GM21619 (cell line): ENCODE data around the gene EEF2K.
"Not testable (repeated sequence)": the region's sequence is repeated elsewhere in the genome, so short reads cannot be mapped to it uniquely, and the experiment has no call there.

Experiments
- ATAC-seq: cut with Tn5 transposase; IDR thresholded peaks from one replicate; pipeline ENCODE4 v1.9.1; 2021; ENCODE audit not compliant: unreplicated experiment

Gene EEF2K

DNA sequence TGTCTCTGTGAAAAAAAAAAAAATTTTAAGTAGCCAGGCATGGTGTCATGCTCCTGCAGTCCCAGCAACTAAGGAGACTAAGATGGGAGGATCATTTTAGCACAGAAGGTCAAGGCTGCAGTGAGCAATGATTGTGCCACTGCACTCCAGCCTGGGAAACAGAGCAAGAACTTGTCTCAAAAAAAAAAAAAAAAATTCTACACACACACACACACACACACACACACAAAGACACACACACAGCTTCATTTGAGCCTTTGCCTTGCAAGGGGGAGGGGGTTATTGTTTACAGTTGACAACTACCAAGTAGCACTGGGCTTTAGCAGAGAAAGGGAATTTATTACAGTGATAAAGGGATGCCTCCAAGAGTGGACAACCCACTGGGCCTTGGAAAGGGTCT lies 86.2 kb downstream of the EEF2K start:
- no peak for ATAC-seq

DNA sequence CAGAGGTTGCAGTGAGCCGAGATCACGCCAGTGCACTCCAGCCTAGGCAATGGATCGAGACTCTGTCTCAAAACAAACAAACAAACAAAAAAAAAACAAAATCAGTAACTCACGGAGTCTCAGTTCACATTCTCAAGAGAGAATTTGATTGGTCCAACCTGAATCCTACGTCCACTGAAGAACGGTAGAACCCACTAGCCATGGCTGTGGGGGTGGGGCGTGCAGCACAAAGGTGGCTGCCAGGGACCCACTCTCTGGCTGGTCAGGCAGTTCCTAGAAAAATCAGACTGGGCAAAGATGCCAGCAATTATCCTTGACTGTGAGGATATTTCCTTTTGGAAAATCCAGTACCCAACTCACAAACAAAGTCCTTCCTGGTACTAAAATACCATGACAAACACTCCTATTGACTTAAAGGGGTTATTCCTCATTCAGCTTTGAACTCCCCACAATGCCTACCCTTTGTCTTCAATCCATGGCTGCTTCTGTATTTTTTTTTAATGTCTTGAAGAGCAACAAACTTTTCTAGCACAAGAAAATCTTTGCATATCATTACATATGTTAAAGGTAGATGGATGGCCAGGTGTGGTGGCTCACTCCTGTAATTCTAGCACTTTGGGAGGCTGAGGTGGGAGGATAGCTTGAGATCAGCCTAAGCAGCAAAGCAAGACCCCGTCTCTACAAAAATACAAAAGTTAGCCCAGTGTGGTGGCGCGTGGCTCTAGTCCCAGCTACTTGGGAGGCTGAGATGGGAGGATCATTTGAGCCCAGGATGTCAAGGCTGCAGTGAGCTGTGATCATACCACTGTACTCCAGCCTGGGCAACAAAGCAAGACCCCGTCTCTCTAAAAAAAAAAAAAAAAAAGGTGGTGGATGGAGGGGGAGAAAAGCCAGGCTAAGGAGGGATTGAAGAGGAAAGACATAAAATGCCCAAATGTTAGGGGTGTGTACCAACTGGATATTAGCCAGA lies 87.3 kb downstream of the EEF2K start:
- ATAC-seq = no peak

DNA sequence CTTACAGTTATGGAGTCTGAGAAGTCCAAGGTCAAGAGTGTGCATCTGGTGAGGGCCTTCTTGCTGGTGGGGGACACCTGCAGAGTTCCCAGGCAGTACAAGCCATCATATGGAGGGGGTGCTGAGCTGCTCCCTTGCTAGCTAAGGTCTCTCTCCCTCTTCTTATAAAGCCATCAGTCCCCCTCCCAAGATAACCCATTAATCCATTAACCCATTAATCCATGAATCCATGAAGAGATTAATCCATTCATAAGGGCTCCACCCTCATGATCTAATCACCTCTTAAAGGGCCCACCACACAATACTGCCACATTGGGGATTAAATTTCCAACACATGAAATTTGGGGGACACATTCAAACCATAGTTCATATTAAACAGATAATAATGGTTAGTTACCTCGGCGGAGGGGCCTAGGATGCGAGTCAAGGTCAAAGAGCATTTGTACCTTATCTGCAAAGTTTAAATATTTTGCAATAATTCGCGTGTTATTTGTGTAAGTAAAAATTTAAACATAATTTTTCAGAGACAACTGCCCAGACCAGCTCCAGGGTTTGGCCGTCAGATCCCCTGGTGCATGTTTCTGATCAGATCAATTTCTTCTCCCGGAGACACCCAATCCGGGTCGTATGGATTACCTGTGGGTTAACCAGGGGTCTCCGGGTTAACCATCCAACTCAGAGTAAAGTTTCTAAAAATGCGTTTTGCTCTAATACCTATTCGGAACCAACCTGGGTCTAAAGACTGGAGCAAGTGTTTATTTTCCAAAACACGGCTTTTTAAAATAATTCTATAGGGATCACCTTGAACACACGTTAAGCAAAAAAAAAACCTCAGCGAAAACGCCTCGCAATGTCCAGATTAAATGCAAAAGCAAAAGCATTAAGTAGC lies 90.4 kb downstream of the EEF2K start:
- no peak for ATAC-seq

DNA sequence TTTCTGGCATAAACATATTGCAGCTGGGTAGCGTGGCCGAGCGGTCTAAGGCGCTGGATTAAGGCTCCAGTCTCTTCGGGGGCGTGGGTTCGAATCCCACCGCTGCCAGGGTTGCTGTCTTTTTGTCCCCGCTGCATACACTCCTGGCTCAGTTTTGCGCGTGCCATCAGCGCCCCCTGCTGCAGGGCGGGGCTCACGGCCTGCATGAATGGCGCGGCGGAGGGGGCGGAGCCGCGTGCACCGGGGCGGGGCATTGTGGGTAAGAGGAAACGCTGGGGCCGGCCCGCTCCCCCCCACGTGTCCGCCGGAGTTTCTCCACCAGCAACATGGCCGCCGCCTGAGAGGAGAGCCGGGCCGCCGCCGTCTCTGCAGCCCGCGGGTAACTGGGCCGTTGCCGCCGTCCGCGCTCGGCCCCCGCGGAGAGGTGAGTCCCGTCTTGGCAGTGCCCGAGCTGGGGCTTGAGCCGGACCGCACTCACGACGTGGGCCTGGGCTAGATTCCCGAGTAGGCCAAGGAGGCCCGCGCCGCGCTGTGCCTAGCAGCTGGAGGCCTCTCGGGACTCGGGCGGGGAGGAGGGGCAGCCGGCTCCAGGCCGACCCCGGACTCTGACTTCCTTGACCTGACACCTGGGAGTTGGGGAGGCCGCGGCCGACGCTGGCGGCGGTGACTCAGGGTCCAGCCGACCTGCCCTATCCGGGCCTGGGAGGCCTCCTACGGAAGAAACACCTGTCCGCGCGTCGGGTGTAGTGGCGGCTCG lies 91.2 kb downstream of the EEF2K start, which contains the start of gene POLR3E:
POLR3E (plus strand) TSS at position 296 of the 757 bp plus-strand sequence. CDS start 5,560 bp downstream, outside the sequence.
- ATAC-seq = peak; percentile 76

DNA sequence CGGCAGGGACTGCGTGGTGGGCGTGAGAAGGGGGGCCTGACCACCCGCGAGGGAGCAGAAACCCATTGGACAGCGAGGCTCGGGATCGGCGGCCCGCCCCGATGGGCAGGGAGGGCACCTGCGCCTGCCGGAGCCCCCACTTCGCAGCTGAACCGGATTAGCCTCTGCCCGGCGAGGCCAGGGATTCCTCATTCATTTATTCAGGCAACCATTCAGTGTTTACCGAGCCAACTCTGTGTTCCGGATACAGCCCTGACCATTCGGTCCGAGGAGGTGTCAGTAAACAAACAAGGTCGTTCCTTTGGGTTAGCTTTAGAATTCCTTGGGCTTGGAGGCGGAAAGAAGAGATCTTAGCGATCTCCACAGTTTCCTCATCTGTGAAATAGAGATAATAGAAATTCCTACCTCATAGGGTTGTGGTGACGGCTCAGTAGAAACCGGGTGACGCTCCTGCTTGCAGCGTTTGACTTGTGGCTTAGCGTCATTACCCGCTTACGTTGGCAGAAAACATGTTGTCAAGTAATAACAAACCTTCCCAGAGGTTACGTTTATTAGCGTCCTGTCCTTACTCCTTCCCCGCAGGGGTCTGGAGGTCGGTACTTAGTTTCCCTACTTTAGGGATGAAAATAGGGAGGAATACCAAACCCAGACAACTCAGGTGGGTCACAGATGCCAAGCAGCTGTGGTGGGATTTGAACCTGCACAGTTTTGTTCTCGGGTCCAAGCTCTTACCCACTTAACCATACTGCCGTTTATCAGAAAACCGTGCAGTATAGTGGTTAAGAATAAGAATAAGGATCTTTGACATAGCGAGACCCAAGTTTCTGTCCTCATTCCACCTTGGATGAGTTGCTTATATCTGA lies 92.0 kb downstream of the EEF2K start:
- peak; percentile 40 for ATAC-seq

DNA sequence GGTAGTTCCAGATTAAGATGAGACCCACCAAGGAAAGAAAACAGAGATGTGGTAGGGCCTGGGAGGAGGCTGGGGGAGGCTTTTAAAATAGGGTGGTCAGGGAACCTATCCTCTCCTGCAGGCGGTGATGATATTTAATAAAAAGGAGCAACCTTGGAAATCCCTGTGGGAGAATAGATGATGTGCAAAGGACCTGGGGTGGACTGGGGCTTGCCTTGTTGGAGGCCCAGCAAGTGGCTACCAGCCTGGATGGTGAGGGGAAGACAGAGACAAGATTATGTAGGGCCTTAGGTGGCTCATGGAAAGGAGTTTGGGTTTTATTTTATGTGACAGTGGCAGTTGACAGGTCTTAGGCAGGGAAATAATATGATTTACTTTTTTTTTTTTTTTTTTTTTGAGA lies 93.0 kb downstream of the EEF2K start:
- ATAC-seq = no peak

DNA sequence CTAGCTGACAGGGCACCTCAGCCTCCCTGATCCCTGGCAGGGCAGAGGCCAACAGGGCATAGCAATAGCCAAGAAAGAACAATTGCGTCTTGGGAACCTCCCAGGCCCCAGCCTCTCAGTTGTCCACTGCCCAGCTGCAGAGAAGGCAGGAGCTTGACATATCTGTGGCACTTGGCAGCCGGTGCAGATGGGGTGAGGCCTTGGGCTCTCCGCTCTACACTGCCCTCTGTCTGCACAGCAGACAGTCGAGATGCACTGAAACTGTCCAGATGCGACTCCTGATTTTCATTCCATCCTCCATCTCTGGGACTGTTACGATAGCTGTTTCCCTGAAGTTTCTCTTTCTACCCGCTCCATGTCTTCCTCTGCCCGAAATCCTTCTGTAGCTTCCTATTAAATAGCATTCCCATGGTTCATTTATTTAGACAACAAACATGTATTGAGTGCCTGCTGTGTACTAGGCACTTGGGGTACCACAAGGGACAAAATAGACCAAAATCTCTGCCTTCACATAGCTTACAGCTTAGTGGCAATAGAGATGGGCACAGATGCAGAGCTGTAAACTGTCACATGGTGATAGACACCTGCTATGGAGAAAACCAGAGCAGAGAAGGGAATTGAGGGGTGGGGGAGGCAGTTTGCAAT lies 94.5 kb downstream of the EEF2K start:
- ATAC-seq = no peak

DNA sequence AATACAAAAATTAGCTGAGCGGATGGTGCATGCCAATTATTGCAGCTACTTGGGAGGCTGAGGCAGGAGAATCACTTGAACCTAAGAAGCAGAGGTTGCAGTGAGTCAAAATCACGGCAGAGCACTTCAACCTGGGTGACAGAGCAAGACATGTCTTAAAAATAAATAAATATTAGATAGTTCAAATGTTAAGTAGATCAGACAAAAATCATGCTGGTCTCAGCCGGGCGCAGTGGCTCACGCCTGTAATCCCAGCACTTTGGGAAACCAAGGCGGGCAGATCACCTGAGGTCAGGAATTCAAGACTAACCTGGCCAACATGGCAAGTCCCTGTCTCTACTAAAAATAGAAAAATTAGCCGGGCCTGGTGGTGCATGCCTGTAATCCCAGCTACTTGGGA lies 95.3 kb downstream of the EEF2K start:
- ATAC-seq = not testable (repeated sequence)

DNA sequence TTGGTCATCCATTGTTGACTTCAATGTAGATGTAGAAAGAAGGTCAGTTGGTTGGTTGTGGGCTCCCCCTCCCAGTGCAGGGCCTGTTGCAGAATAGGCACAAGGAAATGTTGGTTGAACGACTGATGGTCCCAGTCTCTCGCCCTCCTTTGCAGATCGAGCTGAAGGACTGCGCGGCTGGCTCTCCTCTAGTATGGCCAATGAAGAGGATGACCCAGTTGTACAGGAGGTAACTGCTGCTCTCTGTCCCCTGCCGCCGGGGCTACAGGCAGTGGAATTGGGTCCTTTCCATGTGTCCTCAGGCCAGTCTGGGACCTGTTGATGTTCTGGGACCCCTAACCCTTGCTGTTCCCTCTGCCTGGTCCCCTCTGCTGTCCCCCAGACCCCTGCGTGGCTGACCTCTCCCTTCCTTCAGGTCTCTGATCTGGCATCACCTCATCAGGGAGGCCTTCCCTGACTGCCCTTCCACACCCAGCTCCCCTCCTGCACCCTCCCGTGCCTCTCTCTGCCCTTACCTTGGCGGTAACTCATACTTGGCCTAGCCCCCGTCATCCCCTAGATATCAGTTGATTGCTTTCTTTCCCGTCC lies 96.8 kb downstream of the EEF2K start:
- no peak for ATAC-seq

DNA sequence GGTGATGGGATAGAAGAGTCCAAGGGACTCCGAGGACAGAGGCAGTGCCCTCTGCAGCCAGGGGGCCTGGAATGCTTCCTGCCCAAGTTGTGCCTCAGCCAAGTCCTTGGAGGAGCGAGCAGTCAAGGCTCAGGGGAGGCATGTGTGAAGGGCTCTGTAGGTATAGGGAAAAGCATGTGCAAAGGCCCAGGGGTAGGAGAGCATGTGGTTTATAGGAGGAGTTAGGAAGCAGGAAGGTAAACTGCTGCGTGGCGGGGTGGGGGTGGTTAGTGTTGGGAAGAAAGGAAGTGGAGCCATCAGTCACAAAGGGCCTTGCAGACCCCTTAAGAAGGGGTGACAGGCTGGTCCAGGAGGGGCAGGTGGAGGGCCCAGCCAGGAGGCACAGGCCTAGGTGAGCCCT lies 98.3 kb downstream of the EEF2K start:
- ATAC-seq = no peak

DNA sequence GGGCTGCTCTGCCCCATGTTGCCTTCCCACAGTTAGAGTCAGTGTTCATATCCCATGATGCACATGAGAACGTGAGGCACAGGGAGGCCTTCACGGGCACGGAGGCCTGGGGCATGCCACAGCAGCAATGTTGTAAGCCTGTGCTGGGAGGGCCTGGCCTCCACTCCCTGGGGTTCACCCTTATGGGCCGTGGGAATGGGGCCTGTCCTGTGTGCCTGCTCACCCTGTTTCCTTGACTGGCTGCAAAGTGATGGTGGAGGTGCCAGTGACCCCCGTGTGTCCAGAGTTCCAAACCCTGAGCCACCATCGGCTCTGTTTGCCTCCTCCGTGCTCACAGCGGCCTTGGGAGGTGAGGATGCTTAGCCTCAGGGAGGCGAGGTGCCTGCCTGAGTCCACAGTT lies 100.7 kb downstream of the EEF2K start:
- no peak for ATAC-seq

DNA sequence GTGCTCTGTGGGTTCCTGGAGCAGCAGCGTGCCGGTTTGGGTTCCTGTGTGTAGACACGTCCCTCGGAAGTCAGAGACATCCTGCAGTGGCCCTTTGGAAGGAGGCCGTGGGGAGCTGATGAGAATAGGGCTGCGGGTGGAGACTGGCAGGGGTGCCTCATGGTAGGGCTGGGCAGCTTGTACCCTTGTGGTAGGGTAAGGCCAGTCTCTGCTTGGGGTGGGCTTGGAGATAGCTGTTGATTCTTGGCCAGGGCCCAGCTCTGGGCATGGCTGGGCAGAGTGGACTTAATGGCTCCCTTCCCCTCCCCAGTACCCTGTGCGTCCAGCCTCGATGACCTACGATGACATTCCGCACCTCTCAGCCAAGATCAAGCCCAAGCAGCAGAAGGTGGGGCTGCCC lies 101.8 kb downstream of the EEF2K start:
- no peak for ATAC-seq

DNA sequence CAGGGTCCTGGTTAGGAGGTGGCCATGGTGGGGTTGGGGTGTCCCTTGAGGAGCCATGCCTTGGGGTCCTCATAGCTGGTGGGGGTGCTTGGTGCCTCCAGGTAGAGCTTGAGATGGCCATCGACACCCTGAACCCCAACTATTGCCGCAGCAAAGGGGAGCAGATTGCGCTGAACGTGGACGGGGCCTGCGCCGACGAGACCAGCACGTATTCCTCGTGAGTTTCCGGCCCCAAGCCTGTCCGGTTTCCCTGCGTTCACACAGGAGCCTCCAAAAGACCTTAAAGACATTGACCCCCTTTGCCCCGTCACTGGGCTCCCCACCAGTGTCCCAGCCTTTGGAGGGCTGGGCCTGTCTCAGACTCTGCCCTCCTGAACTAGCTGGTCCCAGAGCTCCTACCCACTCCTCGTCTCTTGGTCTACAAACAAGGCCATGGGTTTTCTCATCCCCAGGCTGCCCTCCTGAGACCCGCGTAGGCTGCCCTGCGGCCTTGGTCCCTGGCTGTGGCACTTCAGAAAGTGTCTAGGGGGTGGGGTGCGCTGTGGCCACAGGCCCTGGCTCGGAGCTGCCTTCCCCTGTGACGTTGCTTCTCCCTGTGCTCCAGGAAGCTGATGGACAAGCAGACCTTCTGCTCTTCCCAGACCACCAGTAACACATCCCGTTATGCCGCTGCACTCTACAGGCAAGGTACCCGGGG lies 102.9 kb downstream of the EEF2K start:
- ATAC-seq = no peak

DNA sequence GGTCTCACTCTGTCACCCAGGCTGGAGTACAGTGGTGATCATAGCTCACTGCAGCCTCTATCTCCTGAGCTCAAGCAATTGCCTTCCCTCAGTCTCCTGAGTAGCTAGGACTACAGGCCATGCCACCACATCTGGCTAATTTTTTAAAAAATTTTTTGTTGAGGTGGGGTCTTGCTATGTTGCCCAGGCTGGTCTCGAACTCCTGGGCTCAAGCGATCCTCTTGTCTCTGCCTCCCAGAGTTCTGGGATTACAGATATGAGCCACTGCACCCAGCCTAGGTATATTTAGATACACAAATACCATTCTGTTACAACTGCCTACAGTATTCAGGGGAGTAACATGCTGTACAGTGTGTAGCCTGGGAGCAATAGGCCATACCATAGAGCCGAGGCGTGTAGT lies 105.4 kb downstream of the EEF2K start:
- ATAC-seq = no peak

DNA sequence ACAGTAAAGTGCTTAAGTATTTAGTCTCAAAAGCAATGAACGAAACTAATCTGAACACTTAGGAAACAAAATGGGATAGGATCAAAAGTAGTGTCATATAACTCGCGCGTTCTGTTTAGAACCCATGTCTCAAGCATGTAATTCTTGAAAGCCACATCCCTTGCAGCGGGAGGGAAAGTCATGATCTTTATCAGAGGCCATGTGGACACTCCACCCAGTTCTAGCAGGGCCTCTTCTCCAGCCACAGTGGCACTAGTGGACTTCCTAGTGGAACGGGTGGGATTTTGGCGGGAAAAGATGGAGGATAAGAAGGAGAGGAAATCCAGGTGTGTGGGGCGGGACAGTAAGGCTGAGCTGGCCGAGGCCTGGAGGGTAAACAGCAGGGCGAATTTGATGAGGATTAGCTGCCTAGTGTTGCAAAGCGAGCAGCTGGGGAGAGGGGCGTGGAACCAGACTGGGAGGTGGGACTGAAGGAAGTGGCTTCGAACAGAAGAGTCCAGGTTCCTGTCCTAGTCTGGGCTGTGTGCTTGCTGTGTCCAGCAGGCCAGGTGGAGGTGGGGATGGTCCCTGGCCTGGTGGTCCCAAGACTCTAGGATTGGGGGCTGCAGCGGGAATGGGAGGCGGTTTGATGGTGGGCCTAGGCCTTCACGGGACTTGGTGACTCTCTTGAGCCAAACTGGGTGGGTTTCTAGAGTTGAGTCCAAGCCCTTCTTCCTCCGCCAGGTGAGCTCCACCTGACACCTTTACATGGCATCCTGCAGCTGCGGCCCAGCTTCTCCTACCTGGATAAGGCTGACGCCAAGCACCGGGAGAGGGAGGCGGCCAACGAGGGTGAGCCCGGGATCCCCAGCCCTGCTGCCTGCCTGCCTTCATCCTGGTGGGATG lies 107.1 kb downstream of the EEF2K start:
- ATAC-seq = no peak

DNA sequence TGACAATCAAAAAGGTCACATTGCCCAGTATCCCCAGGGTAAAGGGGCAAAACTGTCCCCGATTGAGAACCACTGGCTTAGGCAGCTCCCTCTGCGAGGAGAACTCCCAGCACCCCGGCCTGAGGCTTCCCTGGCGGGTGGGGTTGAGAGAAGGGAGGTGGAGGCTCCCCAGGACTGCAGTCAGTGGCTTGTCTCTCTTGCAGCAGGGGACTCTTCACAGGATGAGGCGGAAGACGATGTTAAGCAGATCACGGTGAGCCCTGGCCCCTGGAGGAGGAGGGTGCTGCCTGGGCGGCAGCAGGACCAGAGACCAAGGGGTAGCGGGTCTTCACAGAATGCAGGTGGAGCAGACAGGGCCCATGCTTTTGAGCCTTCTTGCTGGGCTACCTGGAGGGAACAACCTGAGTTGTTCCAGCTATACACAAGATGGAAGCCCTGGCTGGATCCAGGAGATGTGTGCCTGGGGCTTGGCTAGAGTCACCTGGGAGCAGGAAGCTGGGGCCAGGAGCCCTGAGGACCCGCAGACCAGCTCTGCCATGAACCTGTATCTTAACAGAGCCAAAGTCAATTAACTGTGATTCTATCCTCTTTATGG lies 107.9 kb downstream of the EEF2K start:
- ATAC-seq = no peak
